ENCODE results near the gene RNF41. TPM values are rescaled to one million over a fixed set of nuclear protein-coding genes. Genes with fewer than 3 reads are reported as not detected.
A peak's percentile ranks its signal among the peaks of the same experiment; 100 is the strongest.

Gene RNF41
- total RNA-seq, 1 experiment from 2014 or later: 57.4 TPM

- H3K27ac Mint-ChIP-seq: no peak overlapping the region
- H3K9me3 Mint-ChIP-seq: no peaks in the 10 kb centered on the region
- ATAC-seq (no peak), DNase-seq (ENCODE audit: low spot score) (no peak)
- POLR2A ChIA-PET: interaction anchor here (0.6 to 2.3 kb wide), 2 partner anchors 20 to 491 kb away, joined by 3 to 7 read pairs; partner anchors contain the start of gene RNF41
- H3K27me3 Mint-ChIP-seq (ENCODE audit: low read depth): no peaks in the 10 kb centered on the region
- H3K36me3 Mint-ChIP-seq: peaks cover 25% of the 10 kb centered on the region
- peaks cover 15% of the 10 kb centered on the region for H3K4me1 Mint-ChIP-seq
- no peak for TF ChIP-seq MYBL2 (CRISPR knock-in tag; IDR thresholded peaks at IDR 0.05)
- no peak for TF ChIP-seq ZNF416 (CRISPR knock-in tag; IDR thresholded peaks at IDR 0.05)
- no peak for TF ChIP-seq FOXJ3 (CRISPR knock-in tag; IDR thresholded peaks at IDR 0.05; ENCODE audit: borderline replicate concordance)
- TF ChIP-seq HMGA2 (CRISPR knock-in tag; IDR thresholded peaks at IDR 0.05): no peak
- no peak for TF ChIP-seq IRF2 (CRISPR knock-in tag; IDR thresholded peaks at IDR 0.05; ENCODE audit: borderline replicate concordance, low read depth)
- TF ChIP-seq CREM (CRISPR knock-in tag; IDR thresholded peaks at IDR 0.05): no peak
- TF ChIP-seq, protein P1, sequence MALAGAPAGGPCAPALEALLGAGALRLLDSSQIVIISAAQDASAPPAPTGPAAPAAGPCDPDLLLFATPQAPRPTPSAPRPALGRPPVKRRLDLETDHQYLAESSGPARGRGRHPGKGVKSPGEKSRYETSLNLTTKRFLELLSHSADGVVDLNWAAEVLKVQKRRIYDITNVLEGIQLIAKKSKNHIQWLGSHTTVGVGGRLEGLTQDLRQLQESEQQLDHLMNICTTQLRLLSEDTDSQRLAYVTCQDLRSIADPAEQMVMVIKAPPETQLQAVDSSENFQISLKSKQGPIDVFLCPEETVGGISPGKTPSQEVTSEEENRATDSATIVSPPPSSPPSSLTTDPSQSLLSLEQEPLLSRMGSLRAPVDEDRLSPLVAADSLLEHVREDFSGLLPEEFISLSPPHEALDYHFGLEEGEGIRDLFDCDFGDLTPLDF (CRISPR knock-in tag; IDR thresholded peaks at IDR 0.05): no peak
- TF ChIP-seq, protein P2, sequence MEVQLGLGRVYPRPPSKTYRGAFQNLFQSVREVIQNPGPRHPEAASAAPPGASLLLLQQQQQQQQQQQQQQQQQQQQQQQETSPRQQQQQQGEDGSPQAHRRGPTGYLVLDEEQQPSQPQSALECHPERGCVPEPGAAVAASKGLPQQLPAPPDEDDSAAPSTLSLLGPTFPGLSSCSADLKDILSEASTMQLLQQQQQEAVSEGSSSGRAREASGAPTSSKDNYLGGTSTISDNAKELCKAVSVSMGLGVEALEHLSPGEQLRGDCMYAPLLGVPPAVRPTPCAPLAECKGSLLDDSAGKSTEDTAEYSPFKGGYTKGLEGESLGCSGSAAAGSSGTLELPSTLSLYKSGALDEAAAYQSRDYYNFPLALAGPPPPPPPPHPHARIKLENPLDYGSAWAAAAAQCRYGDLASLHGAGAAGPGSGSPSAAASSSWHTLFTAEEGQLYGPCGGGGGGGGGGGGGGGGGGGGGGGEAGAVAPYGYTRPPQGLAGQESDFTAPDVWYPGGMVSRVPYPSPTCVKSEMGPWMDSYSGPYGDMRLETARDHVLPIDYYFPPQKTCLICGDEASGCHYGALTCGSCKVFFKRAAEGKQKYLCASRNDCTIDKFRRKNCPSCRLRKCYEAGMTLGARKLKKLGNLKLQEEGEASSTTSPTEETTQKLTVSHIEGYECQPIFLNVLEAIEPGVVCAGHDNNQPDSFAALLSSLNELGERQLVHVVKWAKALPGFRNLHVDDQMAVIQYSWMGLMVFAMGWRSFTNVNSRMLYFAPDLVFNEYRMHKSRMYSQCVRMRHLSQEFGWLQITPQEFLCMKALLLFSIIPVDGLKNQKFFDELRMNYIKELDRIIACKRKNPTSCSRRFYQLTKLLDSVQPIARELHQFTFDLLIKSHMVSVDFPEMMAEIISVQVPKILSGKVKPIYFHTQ (CRISPR knock-in tag; IDR thresholded peaks at IDR 0.05): no peak
- CTCF ChIA-PET: interaction anchor here (0.9 to 1.5 kb wide), 5 partner anchors 13 to 83 kb away, joined by 4 to 11 read pairs (median 6); partner anchors contain the start of genes ANKRD52, COQ10A, RNF41 and SMARCC2
- H3K4me3 Mint-ChIP-seq: no peak overlapping the region
These were observed 19.4 kb downstream of the RNF41 start for GRCh38 chr12:56202366-56202765.

GRCh38 chr12:56198836-56199235 is 22.9 kb downstream of the RNF41 start:
- Mint-ChIP-seq H3K9me3 (no peaks in the 10 kb centered on the region), H3K4me1 (peaks cover 20% of the 10 kb centered on the region), H3K4me3 (no peak overlapping the region), H3K27ac (peak overlapping the region; percentile 64), H3K36me3 (peaks cover 2% of the 10 kb centered on the region; the same call in 1 of the 2 replicates), H3K27me3 (ENCODE audit: low read depth) (no peaks in the 10 kb centered on the region)
- ChIA-PET POLR2A (interaction anchor here (1.0 to 2.4 kb wide), 2 partner anchors 10 to 23 kb away, joined by 4 to 10 read pairs; partner anchors contain the start of genes RNF41 and SMARCC2), CTCF (interaction anchor here (0.8 to 5.5 kb wide), 7 partner anchors 8 to 68 kb away, joined by 3 to 37 read pairs (median 10); partner anchors contain the start of genes COQ10A, RNF41 and SMARCC2)
- TF ChIP-seq ZNF138 (CRISPR knock-in tag; conservative IDR thresholded peaks at IDR 0.05): no peak
- TF ChIP-seq, protein P3, sequence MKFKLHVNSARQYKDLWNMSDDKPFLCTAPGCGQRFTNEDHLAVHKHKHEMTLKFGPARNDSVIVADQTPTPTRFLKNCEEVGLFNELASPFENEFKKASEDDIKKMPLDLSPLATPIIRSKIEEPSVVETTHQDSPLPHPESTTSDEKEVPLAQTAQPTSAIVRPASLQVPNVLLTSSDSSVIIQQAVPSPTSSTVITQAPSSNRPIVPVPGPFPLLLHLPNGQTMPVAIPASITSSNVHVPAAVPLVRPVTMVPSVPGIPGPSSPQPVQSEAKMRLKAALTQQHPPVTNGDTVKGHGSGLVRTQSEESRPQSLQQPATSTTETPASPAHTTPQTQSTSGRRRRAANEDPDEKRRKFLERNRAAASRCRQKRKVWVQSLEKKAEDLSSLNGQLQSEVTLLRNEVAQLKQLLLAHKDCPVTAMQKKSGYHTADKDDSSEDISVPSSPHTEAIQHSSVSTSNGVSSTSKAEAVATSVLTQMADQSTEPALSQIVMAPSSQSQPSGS (CRISPR knock-in tag; IDR thresholded peaks at IDR 0.05; ENCODE audit: borderline replicate concordance, low read depth): no peak
- TF ChIP-seq RORB (CRISPR knock-in tag; IDR thresholded peaks at IDR 0.05): no peak
- TF ChIP-seq, protein P4, sequence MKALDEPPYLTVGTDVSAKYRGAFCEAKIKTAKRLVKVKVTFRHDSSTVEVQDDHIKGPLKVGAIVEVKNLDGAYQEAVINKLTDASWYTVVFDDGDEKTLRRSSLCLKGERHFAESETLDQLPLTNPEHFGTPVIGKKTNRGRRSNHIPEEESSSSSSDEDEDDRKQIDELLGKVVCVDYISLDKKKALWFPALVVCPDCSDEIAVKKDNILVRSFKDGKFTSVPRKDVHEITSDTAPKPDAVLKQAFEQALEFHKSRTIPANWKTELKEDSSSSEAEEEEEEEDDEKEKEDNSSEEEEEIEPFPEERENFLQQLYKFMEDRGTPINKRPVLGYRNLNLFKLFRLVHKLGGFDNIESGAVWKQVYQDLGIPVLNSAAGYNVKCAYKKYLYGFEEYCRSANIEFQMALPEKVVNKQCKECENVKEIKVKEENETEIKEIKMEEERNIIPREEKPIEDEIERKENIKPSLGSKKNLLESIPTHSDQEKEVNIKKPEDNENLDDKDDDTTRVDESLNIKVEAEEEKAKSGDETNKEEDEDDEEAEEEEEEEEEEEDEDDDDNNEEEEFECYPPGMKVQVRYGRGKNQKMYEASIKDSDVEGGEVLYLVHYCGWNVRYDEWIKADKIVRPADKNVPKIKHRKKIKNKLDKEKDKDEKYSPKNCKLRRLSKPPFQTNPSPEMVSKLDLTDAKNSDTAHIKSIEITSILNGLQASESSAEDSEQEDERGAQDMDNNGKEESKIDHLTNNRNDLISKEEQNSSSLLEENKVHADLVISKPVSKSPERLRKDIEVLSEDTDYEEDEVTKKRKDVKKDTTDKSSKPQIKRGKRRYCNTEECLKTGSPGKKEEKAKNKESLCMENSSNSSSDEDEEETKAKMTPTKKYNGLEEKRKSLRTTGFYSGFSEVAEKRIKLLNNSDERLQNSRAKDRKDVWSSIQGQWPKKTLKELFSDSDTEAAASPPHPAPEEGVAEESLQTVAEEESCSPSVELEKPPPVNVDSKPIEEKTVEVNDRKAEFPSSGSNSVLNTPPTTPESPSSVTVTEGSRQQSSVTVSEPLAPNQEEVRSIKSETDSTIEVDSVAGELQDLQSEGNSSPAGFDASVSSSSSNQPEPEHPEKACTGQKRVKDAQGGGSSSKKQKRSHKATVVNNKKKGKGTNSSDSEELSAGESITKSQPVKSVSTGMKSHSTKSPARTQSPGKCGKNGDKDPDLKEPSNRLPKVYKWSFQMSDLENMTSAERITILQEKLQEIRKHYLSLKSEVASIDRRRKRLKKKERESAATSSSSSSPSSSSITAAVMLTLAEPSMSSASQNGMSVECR (CRISPR knock-in tag; IDR thresholded peaks at IDR 0.05; ENCODE audit: borderline replicate concordance): no peak
- TF ChIP-seq, protein P5, sequence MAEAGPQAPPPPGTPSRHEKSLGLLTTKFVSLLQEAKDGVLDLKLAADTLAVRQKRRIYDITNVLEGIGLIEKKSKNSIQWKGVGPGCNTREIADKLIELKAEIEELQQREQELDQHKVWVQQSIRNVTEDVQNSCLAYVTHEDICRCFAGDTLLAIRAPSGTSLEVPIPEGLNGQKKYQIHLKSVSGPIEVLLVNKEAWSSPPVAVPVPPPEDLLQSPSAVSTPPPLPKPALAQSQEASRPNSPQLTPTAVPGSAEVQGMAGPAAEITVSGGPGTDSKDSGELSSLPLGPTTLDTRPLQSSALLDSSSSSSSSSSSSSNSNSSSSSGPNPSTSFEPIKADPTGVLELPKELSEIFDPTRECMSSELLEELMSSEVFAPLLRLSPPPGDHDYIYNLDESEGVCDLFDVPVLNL (CRISPR knock-in tag; IDR thresholded peaks at IDR 0.05; ENCODE audit: borderline replicate concordance, low read depth): no peak
- TF ChIP-seq, protein P1 (CRISPR knock-in tag; IDR thresholded peaks at IDR 0.05): no peak
- TF ChIP-seq, protein P6, sequence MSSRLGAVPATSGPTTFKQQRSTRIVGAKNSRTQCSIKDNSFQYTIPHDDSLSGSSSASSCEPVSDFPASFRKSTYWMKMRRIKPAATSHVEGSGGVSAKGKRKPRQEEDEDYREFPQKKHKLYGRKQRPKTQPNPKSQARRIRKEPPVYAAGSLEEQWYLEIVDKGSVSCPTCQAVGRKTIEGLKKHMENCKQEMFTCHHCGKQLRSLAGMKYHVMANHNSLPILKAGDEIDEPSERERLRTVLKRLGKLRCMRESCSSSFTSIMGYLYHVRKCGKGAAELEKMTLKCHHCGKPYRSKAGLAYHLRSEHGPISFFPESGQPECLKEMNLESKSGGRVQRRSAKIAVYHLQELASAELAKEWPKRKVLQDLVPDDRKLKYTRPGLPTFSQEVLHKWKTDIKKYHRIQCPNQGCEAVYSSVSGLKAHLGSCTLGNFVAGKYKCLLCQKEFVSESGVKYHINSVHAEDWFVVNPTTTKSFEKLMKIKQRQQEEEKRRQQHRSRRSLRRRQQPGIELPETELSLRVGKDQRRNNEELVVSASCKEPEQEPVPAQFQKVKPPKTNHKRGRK (CRISPR knock-in tag; IDR thresholded peaks at IDR 0.05; ENCODE audit: borderline replicate concordance): no peak
- no peak for TF ChIP-seq MLX (CRISPR knock-in tag; IDR thresholded peaks at IDR 0.05)
- TF ChIP-seq, protein P7, sequence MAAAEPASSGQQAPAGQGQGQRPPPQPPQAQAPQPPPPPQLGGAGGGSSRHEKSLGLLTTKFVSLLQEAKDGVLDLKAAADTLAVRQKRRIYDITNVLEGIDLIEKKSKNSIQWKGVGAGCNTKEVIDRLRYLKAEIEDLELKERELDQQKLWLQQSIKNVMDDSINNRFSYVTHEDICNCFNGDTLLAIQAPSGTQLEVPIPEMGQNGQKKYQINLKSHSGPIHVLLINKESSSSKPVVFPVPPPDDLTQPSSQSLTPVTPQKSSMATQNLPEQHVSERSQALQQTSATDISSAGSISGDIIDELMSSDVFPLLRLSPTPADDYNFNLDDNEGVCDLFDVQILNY (CRISPR knock-in tag; IDR thresholded peaks at IDR 0.05): no peak
- no peak for TF ChIP-seq ELF4 (CRISPR knock-in tag; IDR thresholded peaks at IDR 0.05; ENCODE audit: low read depth)
- ATAC-seq: peak; percentile 58
- no peak for DNase-seq (ENCODE audit: low spot score)

Data from WTC11 (cell line).